ENCODE data around the gene LRRC43. TPM values are rescaled to one million over a fixed set of nuclear protein-coding genes. Genes with fewer than 3 reads are reported as not detected.

LRRC43 gene
- total RNA-seq, 2 donors from 2014 or later, result 0.53 to 0.57 TPM

DNA sequence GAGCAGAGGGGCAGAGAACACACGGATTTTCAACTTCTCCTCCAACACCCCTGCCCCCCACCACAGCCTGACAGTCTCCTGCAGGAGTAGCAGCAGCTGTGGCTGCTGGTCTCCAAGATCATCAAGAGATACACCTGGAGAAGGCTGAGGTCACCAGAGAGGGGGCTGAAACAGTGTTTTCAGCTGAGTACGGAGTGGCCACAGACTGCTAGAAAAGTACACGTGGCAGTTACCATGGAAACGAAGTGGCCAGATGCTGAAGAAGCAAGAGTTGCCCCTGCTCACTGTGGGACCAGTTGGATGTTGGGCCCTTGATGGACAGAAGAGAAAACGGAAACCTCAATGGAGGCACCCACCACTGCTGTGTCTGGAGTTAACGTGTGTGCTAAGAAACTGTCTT is 47.9 kb downstream of the LRRC43 start:
- no peaks in the 10 kb centered on the region for H3K9me3 ChIP-seq
- intact Hi-C loops (cut with DNase I), result no loop called here
- no peak overlapping the region for H3K4me3 ChIP-seq
- H3K4me1 ChIP-seq, result peaks cover 8% of the 10 kb centered on the region
- TF ChIP-seq, protein P1, sequence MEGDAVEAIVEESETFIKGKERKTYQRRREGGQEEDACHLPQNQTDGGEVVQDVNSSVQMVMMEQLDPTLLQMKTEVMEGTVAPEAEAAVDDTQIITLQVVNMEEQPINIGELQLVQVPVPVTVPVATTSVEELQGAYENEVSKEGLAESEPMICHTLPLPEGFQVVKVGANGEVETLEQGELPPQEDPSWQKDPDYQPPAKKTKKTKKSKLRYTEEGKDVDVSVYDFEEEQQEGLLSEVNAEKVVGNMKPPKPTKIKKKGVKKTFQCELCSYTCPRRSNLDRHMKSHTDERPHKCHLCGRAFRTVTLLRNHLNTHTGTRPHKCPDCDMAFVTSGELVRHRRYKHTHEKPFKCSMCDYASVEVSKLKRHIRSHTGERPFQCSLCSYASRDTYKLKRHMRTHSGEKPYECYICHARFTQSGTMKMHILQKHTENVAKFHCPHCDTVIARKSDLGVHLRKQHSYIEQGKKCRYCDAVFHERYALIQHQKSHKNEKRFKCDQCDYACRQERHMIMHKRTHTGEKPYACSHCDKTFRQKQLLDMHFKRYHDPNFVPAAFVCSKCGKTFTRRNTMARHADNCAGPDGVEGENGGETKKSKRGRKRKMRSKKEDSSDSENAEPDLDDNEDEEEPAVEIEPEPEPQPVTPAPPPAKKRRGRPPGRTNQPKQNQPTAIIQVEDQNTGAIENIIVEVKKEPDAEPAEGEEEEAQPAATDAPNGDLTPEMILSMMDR (IDR thresholded peaks at IDR 0.05), result no peak
- H3K9ac ChIP-seq (ENCODE audit: low read depth in 2 of 2, low read length in 2 of 2), result no peak overlapping the region
- H3K27me3 ChIP-seq, result no peaks in the 10 kb centered on the region
- no peak overlapping the region for H3K27ac ChIP-seq
- no peaks in the 10 kb centered on the region for H3K36me3 ChIP-seq
- DNase-seq, result no peak

DNA sequence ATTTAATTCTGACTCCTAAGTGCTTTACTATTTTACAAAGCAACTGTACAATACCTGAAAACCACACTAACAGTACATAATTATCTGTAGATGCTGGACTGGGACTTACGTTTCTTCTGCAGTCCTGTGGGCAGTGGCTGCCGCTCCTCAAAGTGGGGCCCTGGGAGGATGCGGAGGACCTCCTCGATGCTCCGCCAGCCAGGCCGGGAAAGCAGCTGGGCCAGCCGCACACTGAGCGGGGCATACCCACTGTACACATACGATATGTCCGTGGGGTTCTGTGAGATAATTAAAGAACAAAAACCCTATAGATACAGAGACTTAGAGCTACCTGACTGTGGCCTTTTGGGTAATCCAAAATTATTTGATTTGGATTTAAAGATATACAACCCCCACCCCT is 49.8 kb downstream of the LRRC43 start:
- DNase-seq, result no peak

DNA sequence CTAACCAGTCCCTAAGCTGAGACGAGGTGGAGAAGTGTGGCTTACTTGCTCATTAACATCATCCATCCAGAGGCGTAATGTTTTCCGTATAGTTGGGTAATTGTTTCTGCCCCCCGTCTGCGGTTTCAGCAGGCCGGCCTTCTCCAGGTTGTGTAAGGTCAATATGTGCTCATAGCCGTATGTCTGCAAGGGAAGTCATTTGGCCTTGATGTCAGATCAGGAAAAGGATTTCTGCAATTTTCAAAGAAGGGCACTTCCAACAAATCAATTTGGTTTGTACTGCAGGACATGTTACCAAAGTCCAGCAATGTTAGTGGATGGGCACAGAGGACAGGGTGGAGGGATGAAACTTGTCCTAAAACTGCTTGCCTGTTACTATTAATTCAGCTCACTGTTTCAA is 52.8 kb downstream of the LRRC43 start:
- Histone ChIP-seq H3K9me3 (no peaks in the 10 kb centered on the region), H3K9ac (ENCODE audit: low read depth in 2 of 2, low read length in 2 of 2) (no peak overlapping the region), H3K27me3 (no peaks in the 10 kb centered on the region), H3K4me3 (no peak overlapping the region), H3K4me1 (no peaks in the 10 kb centered on the region), H3K36me3 (no peaks in the 10 kb centered on the region), H3K27ac (no peak overlapping the region)
- no peak for DNase-seq
- TF ChIP-seq, protein P1 (IDR thresholded peaks at IDR 0.05), result no peak
- intact Hi-C loops (cut with DNase I), result no loop called here

More for the DNA sequence above, 49.8 kb downstream of the LRRC43 start:
- intact Hi-C loops (cut with DNase I), result no loop called here
- H3K36me3 ChIP-seq, result no peaks in the 10 kb centered on the region
- H3K27ac ChIP-seq, result no peak overlapping the region
- H3K4me1 ChIP-seq, result no peaks in the 10 kb centered on the region
- H3K27me3 ChIP-seq, result no peaks in the 10 kb centered on the region
- no peak overlapping the region for H3K9ac ChIP-seq (ENCODE audit: low read depth in 2 of 2, low read length in 2 of 2)
- TF ChIP-seq, protein P1 (IDR thresholded peaks at IDR 0.05), result no peak
- no peak overlapping the region for H3K4me3 ChIP-seq
- no peaks in the 10 kb centered on the region for H3K9me3 ChIP-seq

DNA sequence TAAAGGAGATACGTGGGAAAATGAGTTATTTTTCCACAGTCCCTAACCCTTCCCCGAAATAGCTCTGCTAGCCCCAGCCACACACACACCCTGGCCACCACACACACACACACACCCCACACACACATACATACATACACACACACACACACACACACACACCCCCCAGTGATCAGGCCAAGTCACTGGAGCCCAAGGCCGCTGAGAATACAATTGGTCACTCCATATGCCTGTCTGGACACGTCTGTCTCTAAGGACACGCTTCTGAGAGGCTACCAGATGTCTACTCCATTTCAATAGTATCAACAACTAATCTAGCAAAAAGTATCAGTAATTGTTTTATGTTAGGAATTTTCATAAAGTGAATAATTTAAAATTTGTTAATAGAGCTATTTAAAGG is 55.9 kb downstream of the LRRC43 start:
- Histone ChIP-seq H3K4me1 (no peaks in the 10 kb centered on the region), H3K36me3 (peaks cover 4% of the 10 kb centered on the region)
- intact Hi-C loops (cut with DNase I), result no loop called here

DNA sequence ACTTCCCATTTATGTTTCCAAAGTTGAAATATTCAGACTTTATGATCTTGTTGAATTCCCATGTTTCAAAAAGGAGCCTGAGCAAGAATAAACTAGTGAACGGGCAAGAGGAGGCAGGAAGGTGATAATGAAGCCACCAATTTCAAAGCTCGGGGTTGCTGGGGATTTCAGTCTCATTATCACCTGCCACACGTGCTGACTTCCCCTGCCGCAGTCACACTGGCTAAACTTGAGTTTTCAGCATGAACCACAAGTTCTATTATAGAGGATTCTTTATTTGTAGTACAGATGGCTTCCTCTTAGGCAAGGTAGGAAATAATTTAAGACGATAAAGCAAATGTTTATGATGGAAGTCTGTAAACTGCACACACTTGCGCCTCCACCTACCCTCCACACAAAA is 61.0 kb downstream of the LRRC43 start:
- Histone ChIP-seq H3K9ac (ENCODE audit: low read depth in 2 of 2, low read length in 2 of 2) (no peak overlapping the region), H3K36me3 (peaks cover 4% of the 10 kb centered on the region), H3K4me1 (no peaks in the 10 kb centered on the region), H3K27ac (no peak overlapping the region), H3K27me3 (no peaks in the 10 kb centered on the region), H3K4me3 (no peak overlapping the region), H3K9me3 (no peaks in the 10 kb centered on the region)
- TF ChIP-seq, protein P1 (IDR thresholded peaks at IDR 0.05), result no peak
- intact Hi-C loops (cut with DNase I), result no loop called here
- DNase-seq, result no peak

More for the DNA sequence above, 55.9 kb downstream of the LRRC43 start:
- Histone ChIP-seq H3K9ac (ENCODE audit: low read depth in 2 of 2, low read length in 2 of 2) (no peak overlapping the region), H3K4me3 (no peak overlapping the region), H3K9me3 (no peaks in the 10 kb centered on the region), H3K27me3 (no peaks in the 10 kb centered on the region), H3K27ac (no peak overlapping the region)
- no peak for DNase-seq
- TF ChIP-seq, protein P1 (IDR thresholded peaks at IDR 0.05), result no peak

All from colonic mucosa (tissue), 4 donors.